GM23338 (cell line): Measurements from ENCODE around the gene RAPGEF4.

Experiments used
- CREB1 ChIP-seq: fragments of 250-450 bp; sonication (Bioruptor Pico); IDR thresholded peaks from 2 replicates; pipeline ENCODE4 v1.5.0; 2020; ENCODE audit warnings: low read depth, mild to moderate bottlenecking, moderate library complexity
- EZH2 ChIP-seq: fragments of 200-600 bp; sonication (generic); IDR thresholded peaks from one replicate; pipeline ENCODE4 v1.8.0; 2017; ENCODE audit warnings: antibody characterized with exemption, mild to moderate bottlenecking, low read depth; ENCODE audit not compliant: unreplicated experiment
- EZH2phosphoT487 ChIP-seq: fragments of 200-600 bp; sonication (generic); IDR thresholded peaks from one replicate; pipeline ENCODE4 v1.8.1; 2018; ENCODE audit warnings: antibody characterized with exemption; ENCODE audit not compliant: unreplicated experiment
- JUNB ChIP-seq: IDR thresholded peaks from one replicate; pipeline ENCODE4 v1.6.1; 2016; ENCODE audit warnings: antibody characterized with exemption; ENCODE audit not compliant: unreplicated experiment
- NANOG ChIP-seq: IDR thresholded peaks from 2 replicates; pipeline ENCODE4 v1.6.1; 2016; ENCODE audit warnings: antibody characterized with exemption, borderline replicate concordance
- POLR2AphosphoS5 ChIP-seq: IDR thresholded peaks from 2 replicates; pipeline ENCODE4 v1.6.1; 2016; ENCODE audit warnings: antibody characterized with exemption, low read depth
- STAT1 ChIP-seq: IDR thresholded peaks from one replicate; pipeline ENCODE4 v1.6.1; 2016; ENCODE audit warnings: antibody characterized with exemption; ENCODE audit not compliant: unreplicated experiment
- ZNF114 ChIP-seq: fragments of 250-450 bp; sonication (Bioruptor Pico); IDR thresholded peaks from 2 replicates; pipeline ENCODE4 v1.5.0; 2020; ENCODE audit warnings: mild to moderate bottlenecking, moderate library complexity
- ZNF331 ChIP-seq: fragments of 250-450 bp; sonication (Bioruptor Pico); IDR thresholded peaks from 2 replicates; pipeline ENCODE4 v1.5.0; 2020; ENCODE audit warnings: low read depth, mild to moderate bottlenecking, moderate library complexity
- TF ChIP-seq, protein P1 (sequence below), 2 experiments: fragments of 200-600 bp in 1 of 2; sonication (generic) in 1 of 2; conservative IDR thresholded peaks; 2 replicates each; pipeline versions ENCODE4 v1.5.1 to v1.6.1; 2016 to 2017; ENCODE audit warnings: antibody characterized with exemption in 2 of 2, low read depth in 2 of 2, mild to moderate bottlenecking in 2 of 2, moderate library complexity in 1 of 2
- TF ChIP-seq, protein P2 (sequence below): fragments of 250-450 bp; sonication (Bioruptor Pico); IDR thresholded peaks from 2 replicates; pipeline ENCODE4 v1.5.0; 2020; ENCODE audit warnings: mild to moderate bottlenecking, moderate library complexity
- TF ChIP-seq, protein P3 (sequence below): IDR thresholded peaks from one replicate; pipeline ENCODE4 v1.6.1; 2018; ENCODE audit warnings: antibody characterized with exemption; ENCODE audit not compliant: unreplicated experiment
- TF ChIP-seq, protein P4 (sequence below): IDR thresholded peaks from 2 replicates; pipeline ENCODE4 v1.6.1; 2016; ENCODE audit warnings: antibody characterized with exemption

DNA sequence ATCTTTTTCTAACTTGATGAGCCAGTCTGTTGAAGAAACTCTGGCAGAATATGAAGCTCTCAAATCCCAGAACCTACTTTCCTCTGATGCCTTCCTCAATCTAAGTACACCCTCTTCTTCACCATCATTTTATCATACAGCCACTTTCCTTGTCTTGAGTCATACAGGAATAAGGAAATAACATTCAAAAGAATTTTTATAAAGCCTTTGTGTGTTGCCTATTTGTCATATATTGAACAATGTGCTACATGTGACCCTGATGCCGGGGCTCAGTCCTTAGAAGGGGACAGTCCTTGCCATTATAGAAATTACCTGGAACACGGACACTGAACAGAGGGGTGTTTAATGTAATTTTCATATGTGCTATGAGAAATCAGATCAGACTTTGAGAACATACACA is 27.4 kb downstream of the RAPGEF4 start:
- TF ChIP-seq, protein P1, sequence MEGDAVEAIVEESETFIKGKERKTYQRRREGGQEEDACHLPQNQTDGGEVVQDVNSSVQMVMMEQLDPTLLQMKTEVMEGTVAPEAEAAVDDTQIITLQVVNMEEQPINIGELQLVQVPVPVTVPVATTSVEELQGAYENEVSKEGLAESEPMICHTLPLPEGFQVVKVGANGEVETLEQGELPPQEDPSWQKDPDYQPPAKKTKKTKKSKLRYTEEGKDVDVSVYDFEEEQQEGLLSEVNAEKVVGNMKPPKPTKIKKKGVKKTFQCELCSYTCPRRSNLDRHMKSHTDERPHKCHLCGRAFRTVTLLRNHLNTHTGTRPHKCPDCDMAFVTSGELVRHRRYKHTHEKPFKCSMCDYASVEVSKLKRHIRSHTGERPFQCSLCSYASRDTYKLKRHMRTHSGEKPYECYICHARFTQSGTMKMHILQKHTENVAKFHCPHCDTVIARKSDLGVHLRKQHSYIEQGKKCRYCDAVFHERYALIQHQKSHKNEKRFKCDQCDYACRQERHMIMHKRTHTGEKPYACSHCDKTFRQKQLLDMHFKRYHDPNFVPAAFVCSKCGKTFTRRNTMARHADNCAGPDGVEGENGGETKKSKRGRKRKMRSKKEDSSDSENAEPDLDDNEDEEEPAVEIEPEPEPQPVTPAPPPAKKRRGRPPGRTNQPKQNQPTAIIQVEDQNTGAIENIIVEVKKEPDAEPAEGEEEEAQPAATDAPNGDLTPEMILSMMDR (conservative IDR thresholded peaks at IDR 0.05; ENCODE audit: low read depth in 2 of 2): no peak
- TF ChIP-seq EZH2 (no peak), ZNF114 (no peak), POLR2AphosphoS5 (no peak), CREB1 (no peak), EZH2phosphoT487 (no peak), JUNB (no peak), NANOG (no peak), STAT1 (no peak), ZNF331 (no peak)
- TF ChIP-seq, protein P2, sequence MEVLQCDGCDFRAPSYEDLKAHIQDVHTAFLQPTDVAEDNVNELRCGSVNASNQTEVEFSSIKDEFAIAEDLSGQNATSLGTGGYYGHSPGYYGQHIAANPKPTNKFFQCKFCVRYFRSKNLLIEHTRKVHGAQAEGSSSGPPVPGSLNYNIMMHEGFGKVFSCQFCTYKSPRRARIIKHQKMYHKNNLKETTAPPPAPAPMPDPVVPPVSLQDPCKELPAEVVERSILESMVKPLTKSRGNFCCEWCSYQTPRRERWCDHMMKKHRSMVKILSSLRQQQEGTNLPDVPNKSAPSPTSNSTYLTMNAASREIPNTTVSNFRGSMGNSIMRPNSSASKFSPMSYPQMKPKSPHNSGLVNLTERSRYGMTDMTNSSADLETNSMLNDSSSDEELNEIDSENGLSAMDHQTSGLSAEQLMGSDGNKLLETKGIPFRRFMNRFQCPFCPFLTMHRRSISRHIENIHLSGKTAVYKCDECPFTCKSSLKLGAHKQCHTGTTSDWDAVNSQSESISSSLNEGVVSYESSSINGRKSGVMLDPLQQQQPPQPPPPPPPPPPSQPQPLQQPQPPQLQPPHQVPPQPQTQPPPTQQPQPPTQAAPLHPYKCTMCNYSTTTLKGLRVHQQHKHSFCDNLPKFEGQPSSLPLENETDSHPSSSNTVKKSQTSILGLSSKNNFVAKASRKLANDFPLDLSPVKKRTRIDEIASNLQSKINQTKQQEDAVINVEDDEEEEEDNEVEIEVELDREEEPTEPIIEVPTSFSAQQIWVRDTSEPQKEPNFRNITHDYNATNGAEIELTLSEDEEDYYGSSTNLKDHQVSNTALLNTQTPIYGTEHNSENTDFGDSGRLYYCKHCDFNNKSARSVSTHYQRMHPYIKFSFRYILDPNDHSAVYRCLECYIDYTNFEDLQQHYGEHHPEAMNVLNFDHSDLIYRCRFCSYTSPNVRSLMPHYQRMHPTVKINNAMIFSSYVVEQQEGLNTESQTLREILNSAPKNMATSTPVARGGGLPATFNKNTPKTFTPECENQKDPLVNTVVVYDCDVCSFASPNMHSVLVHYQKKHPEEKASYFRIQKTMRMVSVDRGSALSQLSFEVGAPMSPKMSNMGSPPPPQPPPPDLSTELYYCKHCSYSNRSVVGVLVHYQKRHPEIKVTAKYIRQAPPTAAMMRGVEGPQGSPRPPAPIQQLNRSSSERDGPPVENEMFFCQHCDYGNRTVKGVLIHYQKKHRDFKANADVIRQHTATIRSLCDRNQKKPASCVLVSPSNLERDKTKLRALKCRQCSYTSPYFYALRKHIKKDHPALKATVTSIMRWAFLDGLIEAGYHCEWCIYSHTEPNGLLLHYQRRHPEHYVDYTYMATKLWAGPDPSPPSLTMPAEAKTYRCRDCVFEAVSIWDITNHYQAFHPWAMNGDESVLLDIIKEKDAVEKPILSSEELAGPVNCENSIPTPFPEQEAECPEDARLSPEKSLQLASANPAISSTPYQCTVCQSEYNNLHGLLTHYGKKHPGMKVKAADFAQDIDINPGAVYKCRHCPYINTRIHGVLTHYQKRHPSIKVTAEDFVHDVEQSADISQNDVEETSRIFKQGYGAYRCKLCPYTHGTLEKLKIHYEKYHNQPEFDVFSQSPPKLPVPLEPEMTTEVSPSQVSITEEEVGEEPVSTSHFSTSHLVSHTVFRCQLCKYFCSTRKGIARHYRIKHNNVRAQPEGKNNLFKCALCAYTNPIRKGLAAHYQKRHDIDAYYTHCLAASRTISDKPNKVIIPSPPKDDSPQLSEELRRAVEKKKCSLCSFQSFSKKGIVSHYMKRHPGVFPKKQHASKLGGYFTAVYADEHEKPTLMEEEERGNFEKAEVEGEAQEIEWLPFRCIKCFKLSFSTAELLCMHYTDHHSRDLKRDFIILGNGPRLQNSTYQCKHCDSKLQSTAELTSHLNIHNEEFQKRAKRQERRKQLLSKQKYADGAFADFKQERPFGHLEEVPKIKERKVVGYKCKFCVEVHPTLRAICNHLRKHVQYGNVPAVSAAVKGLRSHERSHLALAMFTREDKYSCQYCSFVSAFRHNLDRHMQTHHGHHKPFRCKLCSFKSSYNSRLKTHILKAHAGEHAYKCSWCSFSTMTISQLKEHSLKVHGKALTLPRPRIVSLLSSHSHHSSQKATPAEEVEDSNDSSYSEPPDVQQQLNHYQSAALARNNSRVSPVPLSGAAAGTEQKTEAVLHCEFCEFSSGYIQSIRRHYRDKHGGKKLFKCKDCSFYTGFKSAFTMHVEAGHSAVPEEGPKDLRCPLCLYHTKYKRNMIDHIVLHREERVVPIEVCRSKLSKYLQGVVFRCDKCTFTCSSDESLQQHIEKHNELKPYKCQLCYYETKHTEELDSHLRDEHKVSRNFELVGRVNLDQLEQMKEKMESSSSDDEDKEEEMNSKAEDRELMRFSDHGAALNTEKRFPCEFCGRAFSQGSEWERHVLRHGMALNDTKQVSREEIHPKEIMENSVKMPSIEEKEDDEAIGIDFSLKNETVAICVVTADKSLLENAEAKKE (CRISPR knock-in tag): no peak
- TF ChIP-seq, protein P3, sequence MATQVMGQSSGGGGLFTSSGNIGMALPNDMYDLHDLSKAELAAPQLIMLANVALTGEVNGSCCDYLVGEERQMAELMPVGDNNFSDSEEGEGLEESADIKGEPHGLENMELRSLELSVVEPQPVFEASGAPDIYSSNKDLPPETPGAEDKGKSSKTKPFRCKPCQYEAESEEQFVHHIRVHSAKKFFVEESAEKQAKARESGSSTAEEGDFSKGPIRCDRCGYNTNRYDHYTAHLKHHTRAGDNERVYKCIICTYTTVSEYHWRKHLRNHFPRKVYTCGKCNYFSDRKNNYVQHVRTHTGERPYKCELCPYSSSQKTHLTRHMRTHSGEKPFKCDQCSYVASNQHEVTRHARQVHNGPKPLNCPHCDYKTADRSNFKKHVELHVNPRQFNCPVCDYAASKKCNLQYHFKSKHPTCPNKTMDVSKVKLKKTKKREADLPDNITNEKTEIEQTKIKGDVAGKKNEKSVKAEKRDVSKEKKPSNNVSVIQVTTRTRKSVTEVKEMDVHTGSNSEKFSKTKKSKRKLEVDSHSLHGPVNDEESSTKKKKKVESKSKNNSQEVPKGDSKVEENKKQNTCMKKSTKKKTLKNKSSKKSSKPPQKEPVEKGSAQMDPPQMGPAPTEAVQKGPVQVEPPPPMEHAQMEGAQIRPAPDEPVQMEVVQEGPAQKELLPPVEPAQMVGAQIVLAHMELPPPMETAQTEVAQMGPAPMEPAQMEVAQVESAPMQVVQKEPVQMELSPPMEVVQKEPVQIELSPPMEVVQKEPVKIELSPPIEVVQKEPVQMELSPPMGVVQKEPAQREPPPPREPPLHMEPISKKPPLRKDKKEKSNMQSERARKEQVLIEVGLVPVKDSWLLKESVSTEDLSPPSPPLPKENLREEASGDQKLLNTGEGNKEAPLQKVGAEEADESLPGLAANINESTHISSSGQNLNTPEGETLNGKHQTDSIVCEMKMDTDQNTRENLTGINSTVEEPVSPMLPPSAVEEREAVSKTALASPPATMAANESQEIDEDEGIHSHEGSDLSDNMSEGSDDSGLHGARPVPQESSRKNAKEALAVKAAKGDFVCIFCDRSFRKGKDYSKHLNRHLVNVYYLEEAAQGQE: no peak
- TF ChIP-seq, protein P4, sequence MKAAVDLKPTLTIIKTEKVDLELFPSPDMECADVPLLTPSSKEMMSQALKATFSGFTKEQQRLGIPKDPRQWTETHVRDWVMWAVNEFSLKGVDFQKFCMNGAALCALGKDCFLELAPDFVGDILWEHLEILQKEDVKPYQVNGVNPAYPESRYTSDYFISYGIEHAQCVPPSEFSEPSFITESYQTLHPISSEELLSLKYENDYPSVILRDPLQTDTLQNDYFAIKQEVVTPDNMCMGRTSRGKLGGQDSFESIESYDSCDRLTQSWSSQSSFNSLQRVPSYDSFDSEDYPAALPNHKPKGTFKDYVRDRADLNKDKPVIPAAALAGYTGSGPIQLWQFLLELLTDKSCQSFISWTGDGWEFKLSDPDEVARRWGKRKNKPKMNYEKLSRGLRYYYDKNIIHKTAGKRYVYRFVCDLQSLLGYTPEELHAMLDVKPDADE: no peak
